Placental pericyte (primary cell): ENCODE results near the gene ULK4. TPM values are rescaled to one million over a fixed set of nuclear protein-coding genes. Genes with fewer than 3 reads are reported as not detected.

Experiments
- small RNA-seq: library from RNA; depleted of rRNA; stranded (forward); fragments of <200 nt; gene quantifications from one replicate; pipeline ENCODE3, GENCODE V24; 2012; ENCODE audit warnings: low replicate concordance
- total RNA-seq: library from RNA; depleted of rRNA; stranded (reverse); fragments of >200 nt; gene quantifications from 2 replicates; pipeline ENCODE4 v1.2.3, GENCODE V29; 2012

The ULK4 gene
- total RNA-seq: 18.0 and 23.6 TPM in 2 replicates

DNA sequence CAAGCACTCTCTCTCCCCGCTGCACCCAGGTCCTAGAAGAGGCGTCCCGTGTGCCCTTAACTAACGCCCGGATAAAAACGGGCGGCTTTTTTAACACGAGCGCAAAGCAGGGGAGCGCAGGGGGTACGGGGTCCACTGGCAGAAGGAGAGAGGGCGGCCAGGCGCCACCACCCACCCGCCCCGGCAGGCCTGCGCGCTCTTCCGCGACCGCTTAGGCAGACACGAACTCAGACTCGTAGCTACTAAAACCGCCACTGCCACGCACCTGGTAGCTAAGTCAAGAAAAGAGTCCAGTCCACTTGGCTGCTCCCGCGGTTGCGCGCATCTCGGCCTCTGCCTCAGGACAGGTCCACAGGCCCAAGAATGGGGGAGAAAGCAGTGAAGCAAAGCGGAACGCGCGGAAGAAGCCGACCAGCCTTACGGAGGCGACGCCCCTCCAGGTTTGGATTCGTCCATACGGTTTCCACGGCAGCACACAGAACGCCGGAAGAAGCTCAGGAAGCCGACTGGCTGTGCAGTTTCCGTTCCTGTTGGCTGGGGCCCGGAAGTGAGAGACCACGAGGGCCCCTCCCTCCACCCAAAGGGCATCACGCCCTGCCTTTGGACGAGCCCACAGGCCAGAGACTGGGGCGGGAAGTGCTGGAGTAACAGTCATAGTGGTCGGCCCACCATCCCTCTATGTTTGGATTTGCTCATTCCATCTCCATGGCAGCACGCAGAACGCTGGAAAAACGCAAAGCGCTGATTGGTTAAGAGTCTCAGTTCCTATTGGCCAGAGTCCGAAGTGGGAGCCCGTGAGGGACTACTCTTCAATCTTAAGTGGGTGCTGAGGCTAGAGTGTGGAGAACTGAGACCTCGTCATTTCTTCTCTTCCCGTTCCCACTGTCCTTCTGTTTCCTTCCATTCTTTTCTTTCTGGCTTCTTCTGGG lies at the start of gene ULK4:
ULK4 (minus strand) TSS at position 353 of the 929 bp plus-strand sequence. CDS start 7,344 bp downstream, outside the sequence.

DNA sequence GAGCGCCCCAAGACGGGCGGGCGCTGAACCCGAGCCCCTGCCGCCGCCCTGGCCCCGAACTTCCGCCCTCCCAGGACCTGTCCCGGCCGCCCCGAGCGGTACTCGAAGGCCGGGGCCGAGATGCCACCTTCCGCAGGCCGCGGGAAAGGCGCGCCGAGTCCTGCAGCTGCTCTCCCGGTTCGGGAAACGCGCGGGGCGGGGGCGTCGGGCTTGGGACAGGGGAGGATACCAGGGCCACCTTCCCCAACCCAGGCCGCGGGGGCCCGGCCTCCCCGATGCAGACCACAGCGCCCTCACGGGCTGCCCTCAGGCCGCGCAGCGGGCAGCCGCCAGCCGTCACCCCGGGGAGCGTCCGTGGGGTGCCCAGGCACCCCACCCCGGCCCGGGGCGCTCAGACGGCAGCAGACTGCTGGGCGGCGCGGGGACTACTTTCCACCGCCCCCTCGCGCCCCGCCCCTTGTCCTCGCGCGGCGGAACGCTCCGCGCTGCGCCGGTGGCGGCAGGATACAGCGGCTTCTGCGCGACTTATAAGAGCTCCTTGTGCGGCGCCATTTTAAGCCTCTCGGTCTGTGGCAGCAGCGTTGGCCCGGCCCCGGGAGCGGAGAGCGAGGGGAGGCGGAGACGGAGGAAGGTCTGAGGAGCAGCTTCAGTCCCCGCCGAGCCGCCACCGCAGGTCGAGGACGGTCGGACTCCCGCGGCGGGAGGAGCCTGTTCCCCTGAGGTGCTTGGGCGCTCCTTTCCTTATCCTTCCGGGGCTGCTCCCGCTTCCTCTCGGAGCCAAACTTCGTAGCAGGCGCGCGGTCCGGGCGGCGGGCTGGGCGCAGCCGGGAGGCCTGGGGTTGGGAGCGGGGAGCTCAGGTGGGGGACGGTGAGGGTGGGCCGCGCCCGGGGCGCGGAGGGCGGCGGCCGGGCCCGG lies 762.7 kb downstream of the ULK4 start, which contains the start of gene CTNNB1:
CTNNB1 (plus strand) TSS at position 556 of the 916 bp plus-strand sequence. CDS start 24,564 bp downstream, outside the sequence.

Small RNAs within 50 kb of the gene (small RNA-seq; reads per million reads assigned to genes)
- gene ATP6V0E1P2 (not detected), gene RF00019 (not detected), gene RF00096 (not detected), gene RF00602 (not detected)

Other genes with a start within 250 kb of the ULK4 start
- gene TRAK1, start 129.3 kb upstream of the ULK4 start, total RNA-seq: 27.4 and 43.7 TPM in 2 replicates